Natural killer cell (primary cell): ENCODE data around the gene COL27A1. TPM values are rescaled to one million over a fixed set of nuclear protein-coding genes. Genes with fewer than 3 reads are reported as not detected.

ENCODE experiments used
- ATAC-seq, 3 donors: fragments of 150-1000 bp in 2 of 3; fragments of 200-7000 bp in 1 of 3; cut with Tn5 transposase; 1 replicate in 1 of 3; 2 replicates in 2 of 3; pipeline ENCODE4 v1.10.0; 2021; ENCODE audit warnings: mild to moderate bottlenecking in 2 of 3, moderate library complexity in 2 of 3
- DNase-seq, 2 donors: peaks; one replicate each; pipeline versions ENCODE4 v3.0.0 to v3.0.0-alpha.2; 2013 to 2021; ENCODE audit warnings: mixed read lengths in 1 of 2
- H3K27ac ChIP-seq: one replicate; pipeline ENCODE4 v1.5.1; 2013; ENCODE audit warnings: mild to moderate bottlenecking, low read length
- H3K27me3 ChIP-seq: one replicate; pipeline ENCODE4 v1.6.1; 2013; ENCODE audit warnings: low read length; ENCODE audit not compliant: control insufficient read depth, insufficient read depth
- H3K36me3 ChIP-seq: one replicate; pipeline ENCODE4 v1.6.1; 2013; ENCODE audit warnings: low read length; ENCODE audit not compliant: control insufficient read depth, insufficient read depth
- H3K4me1 ChIP-seq: one replicate; pipeline ENCODE4 v1.6.1; 2013; ENCODE audit warnings: low read length; ENCODE audit not compliant: control insufficient read depth, insufficient read depth
- H3K4me3 ChIP-seq: one replicate; pipeline ENCODE4 v1.5.1; 2013; ENCODE audit warnings: low read length
- H3K9me3 ChIP-seq: one replicate; pipeline ENCODE4 v1.6.1; 2013; ENCODE audit warnings: low read length; ENCODE audit not compliant: control insufficient read depth, insufficient read depth
- H3K27ac Mint-ChIP-seq, 2 donors: one replicate each; pipeline ENCODE4 v1.8.0; 2022; ENCODE audit warnings: mild to moderate bottlenecking in 2 of 2, mixed read lengths in 2 of 2, moderate library complexity in 1 of 2
- H3K27me3 Mint-ChIP-seq, 2 donors: one replicate each; pipeline ENCODE4 v1.8.0; 2022; ENCODE audit warnings: low read depth in 2 of 2, mixed read lengths in 2 of 2
- H3K36me3 Mint-ChIP-seq: one replicate; pipeline ENCODE4 v1.8.0; 2022; ENCODE audit warnings: mixed read lengths
- H3K4me1 Mint-ChIP-seq, 2 donors: one replicate each; pipeline ENCODE4 v1.8.0; 2022; ENCODE audit warnings: mixed read lengths in 2 of 2
- H3K4me3 Mint-ChIP-seq: one replicate; pipeline ENCODE4 v1.8.0; 2022; ENCODE audit warnings: mild to moderate bottlenecking, moderate library complexity, mixed read lengths
- H3K9me3 Mint-ChIP-seq, 2 donors: one replicate each; pipeline ENCODE4 v1.8.0; 2022; ENCODE audit warnings: mixed read lengths in 2 of 2
- CTCF ChIP-seq: fragments of 200-600 bp; IDR thresholded peaks from one replicate; pipeline ENCODE4 v1.8.0; 2022; ENCODE audit warnings: antibody characterized with exemption
- WGBS: methylation state at CpG from one replicate; pipeline ENCODE4 v1.1.7; 2013; ENCODE audit warnings: missing lambda C conversion rate; ENCODE audit not compliant: insufficient coverage; 5-methylcytosine and 5-hydroxymethylcytosine counted together
- intact Hi-C: fragments of 100-400 bp; cut with micrococcal nuclease; formaldehyde crosslinking; loops from one replicate; pipeline ENCODE4 v1.14.2; 2022
- total RNA-seq, 4 donors: library from RNA; stranded (reverse); fragments of 120-200 nt in 1 of 4; gene quantifications; one replicate each; pipeline versions ENCODE4 v1.2.3 to v1.2.4, GENCODE V29; 2013 to 2022

COL27A1 gene
- total RNA-seq, 3 donors from 2014 or later (not counting 1 experiment from before 2014, with no cell fraction given): not detected

GRCh38 chr9:114220061-114220541, 64.8 kb downstream of the COL27A1 start:
- Histone ChIP-seq H3K36me3 (no peaks in the 10 kb centered on the region), H3K4me3 (no peak overlapping the region), H3K4me1 (no peaks in the 10 kb centered on the region), H3K27ac (no peak overlapping the region), H3K27me3 (no peaks in the 10 kb centered on the region), H3K9me3 (no peaks in the 10 kb centered on the region)
- no peak for DNase-seq
- Mint-ChIP-seq H3K27ac (no peak overlapping the region), H3K36me3 (no peaks in the 10 kb centered on the region), H3K27me3 (no peaks in the 10 kb centered on the region), H3K4me1 (no peaks in the 10 kb centered on the region), H3K4me3 (no peak overlapping the region), H3K9me3 (no peaks in the 10 kb centered on the region)
- intact Hi-C loops: no loop called here
- ATAC-seq: no peak
- 84% methylated on average over 8 of the region's 8 CpGs for WGBS
- TF ChIP-seq CTCF: no peak

GRCh38 chr9:114221706-114222465, 66.5 kb downstream of the COL27A1 start:
- intact Hi-C loops: no loop called here
- H3K27me3 ChIP-seq: no peaks in the 10 kb centered on the region
- 84% methylated on average over 9 of the region's 10 CpGs for WGBS

GRCh38 chr9:114223564-114224246, 68.4 kb downstream of the COL27A1 start:
- no peak for DNase-seq
- 86% methylated on average over 3 of the region's 4 CpGs for WGBS
- ATAC-seq: no peak
- Mint-ChIP-seq H3K27me3 (peaks cover 0 to 2% of the 10 kb centered on the region in 2 donors), H3K9me3 (no peaks in the 10 kb centered on the region), H3K36me3 (no peaks in the 10 kb centered on the region), H3K4me3 (no peak overlapping the region), H3K4me1 (no peaks in the 10 kb centered on the region), H3K27ac (no peak overlapping the region)
- TF ChIP-seq CTCF: no peak
- intact Hi-C loops: no loop called here
- H3K4me1 ChIP-seq: no peaks in the 10 kb centered on the region
- no peaks in the 10 kb centered on the region for H3K9me3 ChIP-seq
- no peaks in the 10 kb centered on the region for H3K27me3 ChIP-seq
- no peaks in the 10 kb centered on the region for H3K36me3 ChIP-seq
- no peak overlapping the region for H3K4me3 ChIP-seq
- no peak overlapping the region for H3K27ac ChIP-seq

More at GRCh38 chr9:114221706-114222465, 66.5 kb downstream of the COL27A1 start:
- Histone ChIP-seq H3K9me3 (no peaks in the 10 kb centered on the region), H3K4me3 (no peak overlapping the region), H3K4me1 (no peaks in the 10 kb centered on the region), H3K36me3 (no peaks in the 10 kb centered on the region), H3K27ac (no peak overlapping the region)
- no peak for ATAC-seq
- no peak for TF ChIP-seq CTCF
- no peaks in the 10 kb centered on the region for H3K36me3 Mint-ChIP-seq
- H3K4me1 Mint-ChIP-seq: no peaks in the 10 kb centered on the region
- no peak overlapping the region for H3K27ac Mint-ChIP-seq
- H3K9me3 Mint-ChIP-seq: no peaks in the 10 kb centered on the region
- no peak for DNase-seq
- peaks cover 0 to 2% of the 10 kb centered on the region in 2 donors for H3K27me3 Mint-ChIP-seq
- no peak overlapping the region for H3K4me3 Mint-ChIP-seq
